RWPE1 (cell line): ENCODE data around the gene SIRT7.

Source experiments
- CTCF ChIA-PET: fragments of 350-600 bp; sonication (Branson Sonifier 250); formaldehyde crosslinking; extraction: SDS; loops from one replicate; lab custom pipeline; 2021; lab: Yijun Ruan, JAX
- POLR2A ChIA-PET: fragments of 400-600 bp; formaldehyde crosslinking; extraction: SDS; loops from one replicate; lab custom pipeline; 2020; ENCODE audit warnings: antibody characterized with exemption; ENCODE audit not compliant: low non-redundant PET; lab: Yijun Ruan, JAX
- DNase-seq: peaks from one replicate; pipeline ENCODE4 v3.0.0; 2012; ENCODE audit warnings: low spot score
- H3K27ac ChIP-seq: fragments of 450-650 bp; 2 replicates; pipeline ENCODE4 v1.5.1; 2017
- TF ChIP-seq, protein P1 (sequence below): fragments of 450-650 bp; conservative IDR thresholded peaks from 2 replicates; pipeline ENCODE4 v1.5.1; 2017; ENCODE audit warnings: low read depth, mild to moderate bottlenecking

Gene SIRT7

DNA sequence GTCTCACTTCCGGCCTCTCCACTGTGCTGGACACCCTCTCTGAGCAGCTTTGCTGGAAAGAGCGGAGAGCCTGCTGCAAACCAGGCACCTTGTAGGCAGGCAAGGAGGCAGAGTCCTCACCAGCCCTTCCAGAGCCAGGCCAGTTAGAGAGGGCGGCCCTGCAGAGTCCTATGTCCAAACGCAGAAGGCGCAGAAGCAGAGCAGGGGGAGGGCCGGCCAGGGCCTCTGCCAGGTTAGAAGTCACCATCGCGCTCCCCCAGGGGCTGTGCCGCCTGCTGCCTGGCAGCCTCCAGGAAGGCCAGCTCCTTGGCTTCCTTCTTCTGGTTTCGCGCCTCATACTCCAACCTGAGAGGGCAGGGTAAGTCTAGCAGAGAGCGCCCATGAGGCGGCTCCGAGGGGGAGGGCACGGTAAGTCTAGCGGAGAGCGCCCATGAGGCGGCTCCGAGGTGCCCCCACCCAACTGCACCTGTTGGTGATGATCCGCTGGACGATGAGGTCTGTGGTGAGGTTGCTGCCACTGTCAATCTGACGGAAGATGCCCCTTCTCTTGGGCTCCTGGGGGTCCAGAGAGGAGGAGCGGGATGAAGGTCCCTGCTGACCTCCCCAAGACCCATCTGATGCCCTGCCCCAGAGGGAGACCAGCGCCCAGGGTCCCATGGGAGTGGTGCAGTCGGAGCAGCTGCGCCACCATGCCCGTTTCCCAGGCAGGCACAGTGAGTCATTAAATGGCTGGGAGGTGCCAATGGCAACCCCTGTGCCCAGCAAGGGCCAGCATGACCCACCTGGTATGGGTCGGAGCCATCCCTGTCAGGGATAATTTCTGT is 13.2 kb downstream of the SIRT7 start:
- DNase-seq: no peak
- H3K27ac ChIP-seq: peak overlapping the region; percentile 98
- CTCF ChIA-PET: interaction anchor here (0.7 kb wide), 1 partner anchor 34 kb away, joined by 5 read pairs; no protein-coding TSS in a partner anchor
- TF ChIP-seq, protein P1, sequence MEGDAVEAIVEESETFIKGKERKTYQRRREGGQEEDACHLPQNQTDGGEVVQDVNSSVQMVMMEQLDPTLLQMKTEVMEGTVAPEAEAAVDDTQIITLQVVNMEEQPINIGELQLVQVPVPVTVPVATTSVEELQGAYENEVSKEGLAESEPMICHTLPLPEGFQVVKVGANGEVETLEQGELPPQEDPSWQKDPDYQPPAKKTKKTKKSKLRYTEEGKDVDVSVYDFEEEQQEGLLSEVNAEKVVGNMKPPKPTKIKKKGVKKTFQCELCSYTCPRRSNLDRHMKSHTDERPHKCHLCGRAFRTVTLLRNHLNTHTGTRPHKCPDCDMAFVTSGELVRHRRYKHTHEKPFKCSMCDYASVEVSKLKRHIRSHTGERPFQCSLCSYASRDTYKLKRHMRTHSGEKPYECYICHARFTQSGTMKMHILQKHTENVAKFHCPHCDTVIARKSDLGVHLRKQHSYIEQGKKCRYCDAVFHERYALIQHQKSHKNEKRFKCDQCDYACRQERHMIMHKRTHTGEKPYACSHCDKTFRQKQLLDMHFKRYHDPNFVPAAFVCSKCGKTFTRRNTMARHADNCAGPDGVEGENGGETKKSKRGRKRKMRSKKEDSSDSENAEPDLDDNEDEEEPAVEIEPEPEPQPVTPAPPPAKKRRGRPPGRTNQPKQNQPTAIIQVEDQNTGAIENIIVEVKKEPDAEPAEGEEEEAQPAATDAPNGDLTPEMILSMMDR: no peak
- POLR2A ChIA-PET: interaction anchor here (0.6 kb wide), 1 partner anchor 12 kb away, joined by 10 read pairs; no protein-coding TSS in a partner anchor

DNA sequence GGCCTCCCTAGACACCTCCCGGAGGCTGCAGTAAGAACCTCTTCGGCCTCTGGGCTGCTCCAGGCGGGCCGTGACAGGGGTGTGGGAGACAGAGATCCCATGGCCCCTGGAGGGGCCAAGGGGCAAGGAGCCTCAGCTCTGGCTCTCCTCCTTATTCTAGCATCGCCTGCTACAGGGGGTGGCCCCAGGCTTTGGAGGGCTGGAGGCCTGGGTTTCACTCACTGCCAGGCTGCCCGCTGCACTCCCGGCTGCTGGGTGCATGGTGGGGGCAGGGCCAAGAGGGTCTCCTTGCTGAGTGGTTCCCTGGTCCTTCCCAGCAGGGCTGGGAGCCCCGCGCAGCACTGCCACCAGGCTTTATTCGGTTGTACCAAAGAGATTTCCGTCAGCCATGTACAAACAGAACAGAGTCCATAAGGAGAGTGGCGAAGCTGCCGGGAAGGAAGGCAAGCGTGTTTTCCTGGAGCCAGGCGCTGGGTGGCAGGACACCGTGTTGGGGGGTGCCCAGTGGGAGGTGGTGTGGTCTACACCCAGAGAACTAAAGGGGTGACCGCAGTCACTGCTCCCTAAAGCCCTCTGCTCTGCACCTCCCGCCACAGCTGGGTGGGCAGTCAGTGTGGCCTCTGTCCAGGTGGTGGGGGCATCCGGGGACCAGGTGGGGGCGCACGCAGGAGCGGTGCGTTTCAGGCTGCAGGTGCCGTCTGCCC is 13.9 kb downstream of the SIRT7 start:
- ChIA-PET CTCF (no interaction called here), POLR2A (no interaction called here)
- peak overlapping the region; percentile 98 for H3K27ac ChIP-seq
- TF ChIP-seq, protein P1: no peak
- no peak for DNase-seq

DNA sequence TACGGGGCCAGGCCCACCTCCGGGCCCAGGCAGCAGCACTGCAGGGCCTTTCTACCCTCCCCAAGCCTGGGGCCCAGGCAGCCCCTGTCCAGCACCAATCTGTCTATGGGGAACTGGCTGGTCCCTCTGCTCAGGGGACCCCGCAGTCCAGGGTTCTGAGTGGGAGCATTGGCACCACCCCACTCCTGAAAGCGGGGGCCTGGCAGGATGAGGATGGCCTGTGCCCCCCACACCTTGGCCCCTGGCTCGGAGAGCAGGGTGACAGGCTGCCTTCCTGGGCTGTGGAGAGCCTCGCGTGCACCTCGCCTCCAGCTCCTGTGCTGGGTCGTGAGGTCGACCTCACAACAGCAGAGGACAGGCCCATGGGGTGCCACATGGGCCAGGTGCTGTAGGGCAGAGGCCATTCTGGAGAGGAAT is 14.6 kb downstream of the SIRT7 start:
- ChIA-PET CTCF (no interaction called here), POLR2A (no interaction called here)
- TF ChIP-seq, protein P1: no peak
- H3K27ac ChIP-seq: peak overlapping the region; percentile 98
- DNase-seq: no peak

DNA sequence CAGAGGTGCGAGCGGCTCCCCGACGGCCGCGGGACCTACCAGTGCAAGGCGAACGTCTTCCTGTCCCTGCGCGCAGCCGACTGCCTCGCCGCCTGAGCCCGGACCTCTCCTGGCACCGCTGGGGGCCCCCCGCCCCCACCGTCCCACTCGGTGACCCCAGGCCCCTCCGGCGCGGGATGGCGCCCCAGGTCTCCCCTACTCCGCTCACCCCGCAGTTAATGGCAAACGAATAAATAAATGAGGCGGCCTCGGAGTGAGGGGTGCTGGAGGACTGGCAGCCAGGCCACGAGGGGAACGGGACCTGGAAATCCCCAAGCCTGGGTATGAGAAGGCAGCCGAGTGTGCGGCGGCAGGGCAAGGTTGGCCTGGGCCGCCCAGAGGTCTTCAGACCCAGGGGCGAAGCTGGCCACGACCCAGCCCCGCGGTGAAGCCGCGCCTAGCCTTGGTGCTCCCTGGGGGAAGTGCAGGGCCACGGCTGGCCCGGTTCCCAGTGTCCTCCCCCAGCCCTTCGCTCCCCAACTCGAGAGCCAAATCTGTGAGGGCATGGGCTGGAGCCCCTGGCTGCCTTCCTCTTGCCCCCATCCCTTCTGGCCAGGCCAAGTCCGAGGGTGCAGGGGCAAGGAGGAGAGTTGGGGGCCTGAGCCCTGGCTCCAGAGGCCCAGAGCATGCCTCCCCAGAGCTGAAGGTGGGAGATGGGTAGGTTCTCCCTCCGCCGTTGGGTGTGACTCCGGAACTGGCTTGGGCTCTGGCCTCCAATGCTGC is 15.1 kb downstream of the SIRT7 start:
- TF ChIP-seq, protein P1: no peak
- H3K27ac ChIP-seq: peak overlapping the region; percentile 98
- POLR2A ChIA-PET: no interaction called here
- DNase-seq: no peak
- CTCF ChIA-PET: no interaction called here

DNA sequence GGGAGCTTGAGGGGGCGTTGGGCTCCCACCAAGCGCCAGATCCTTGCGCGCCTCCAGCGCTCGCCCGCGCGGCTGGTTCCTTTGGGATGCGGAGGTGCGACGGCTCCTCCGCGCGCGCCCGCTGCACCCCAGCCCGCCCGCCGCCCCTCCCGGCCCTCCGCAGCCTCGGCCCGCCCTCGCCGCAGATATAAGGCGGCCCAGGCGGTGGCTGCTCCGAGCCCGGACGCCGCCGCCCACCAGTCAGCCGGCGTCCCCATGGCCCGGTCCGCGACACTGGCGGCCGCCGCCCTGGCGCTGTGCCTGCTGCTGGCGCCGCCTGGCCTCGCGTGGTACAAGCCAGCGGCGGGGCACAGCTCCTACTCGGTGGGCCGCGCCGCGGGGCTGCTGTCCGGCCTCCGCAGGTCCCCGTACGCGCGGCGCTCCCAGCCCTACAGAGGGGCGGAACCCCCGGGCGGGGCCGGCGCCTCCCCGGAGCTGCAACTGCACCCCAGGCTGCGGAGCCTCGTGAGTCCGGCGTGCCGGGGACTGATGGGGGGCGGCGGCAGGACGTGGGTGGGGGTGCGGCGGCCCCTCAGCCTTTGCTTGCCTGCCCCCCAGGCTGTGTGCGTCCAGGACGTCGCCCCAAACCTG is 15.8 kb downstream of the SIRT7 start, which contains the start of gene NPB:
NPB (plus strand) TSS at position 216 of the 630 bp plus-strand sequence; CDS start at position 256, 40 bp downstream.
- TF ChIP-seq, protein P1: no peak
- ChIA-PET CTCF (no interaction called here), POLR2A (no interaction called here)
- DNase-seq: no peak
- H3K27ac ChIP-seq: peak within 1 kb of the TSS; percentile 98
